Ishikawa (cell line): ENCODE measurements around the gene RXRB.

Experiments used
- CREB1 ChIP-seq: IDR thresholded peaks from 2 replicates; pipeline ENCODE4 v1.6.1; 2012; ENCODE audit warnings: low read depth
- EGR1 ChIP-seq: IDR thresholded peaks from 2 replicates; pipeline ENCODE4 v1.6.1; 2012
- EP300 ChIP-seq: IDR thresholded peaks from 2 replicates; pipeline ENCODE4 v1.6.1; 2012; ENCODE audit warnings: borderline replicate concordance
- MAX ChIP-seq: IDR thresholded peaks from 2 replicates; pipeline ENCODE4 v1.6.1; 2012
- NFIC ChIP-seq: IDR thresholded peaks from 2 replicates; pipeline ENCODE4 v1.6.1; 2012
- TAF1 ChIP-seq: IDR thresholded peaks from 2 replicates; pipeline ENCODE4 v1.6.1; 2012; ENCODE audit warnings: low read depth, mild to moderate bottlenecking

GRCh38 chr6:33197431-33198048 lies 2.9 kb downstream of the RXRB start:
- TF ChIP-seq NFIC (no peak), CREB1 (no peak), MAX (no peak), EP300 (no peak), EGR1 (no peak), TAF1 (no peak)
